ENCODE measurements around the gene BCL2. TPM values are rescaled to one million over a fixed set of nuclear protein-coding genes. Genes with fewer than 3 reads are reported as not detected.

Gene BCL2
- total and polyA plus RNA-seq, 9 of the 15 experiments (the other 6 are each of a cell fraction or from before 2014, with no cell fraction given): 0.10 to 1.1 (median 0.65) TPM

DNA sequence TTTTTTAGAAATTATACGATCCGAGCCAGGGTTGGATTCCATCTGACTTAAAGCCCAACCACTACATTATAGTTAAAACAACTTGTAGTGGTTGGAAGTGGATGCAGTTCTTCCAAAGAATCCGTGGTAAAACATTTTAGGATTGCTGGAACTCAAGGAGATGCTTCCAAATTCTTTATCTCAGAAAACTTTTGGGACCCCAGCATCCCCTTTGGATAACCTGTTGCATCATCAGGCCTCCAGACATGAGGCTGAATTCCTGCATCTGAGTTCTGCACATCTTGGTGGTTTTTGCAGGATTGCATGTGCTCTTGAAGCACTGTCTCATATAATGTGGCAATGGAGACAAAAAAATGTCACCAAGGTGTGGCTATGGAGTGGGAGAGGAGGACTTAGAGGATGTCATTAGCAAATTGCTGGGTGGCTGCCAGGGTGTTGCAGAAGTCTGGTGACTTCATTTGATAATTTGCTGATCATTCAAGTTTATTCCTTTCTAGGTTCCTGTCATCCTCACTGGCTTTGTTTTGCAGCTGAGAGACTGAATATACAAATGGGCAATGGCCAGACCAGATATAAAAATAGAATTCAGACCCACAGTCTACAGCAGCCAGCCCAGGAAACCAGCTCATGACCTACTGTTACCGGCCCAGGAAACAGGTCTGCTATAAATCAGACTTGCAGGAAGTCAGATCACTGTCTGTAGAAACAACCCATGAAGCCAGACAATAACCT is 207.7 kb downstream of the BCL2 start:
- H3K36me3 ChIP-seq (ENCODE audit: control insufficient read depth, insufficient read depth, low read length): no peaks in the 10 kb centered on the region
- H3K4me1 ChIP-seq (replicated peaks in 1 of 2; ENCODE audit: control insufficient read depth in 2 of 2, insufficient read depth in 2 of 2, low read length in 2 of 2): no peaks in the 10 kb centered on the region
- H3K27me3 ChIP-seq (ENCODE audit: control insufficient read depth in 2 of 2, insufficient read depth in 2 of 2, low read length in 2 of 2): no peaks in the 10 kb centered on the region; a peak in 1 of 5 replicates
- no peaks in the 10 kb centered on the region for H3K9me3 ChIP-seq (replicated peaks; ENCODE audit: control insufficient read depth, insufficient read depth, low read depth, low read length)
- no peaks in the 10 kb centered on the region for H3K79me2 ChIP-seq (ENCODE audit: control insufficient read depth, insufficient read depth, low read length)
- H4K20me1 ChIP-seq (replicated peaks; ENCODE audit: control insufficient read depth, insufficient read depth, low read length): no peaks in the 10 kb centered on the region
- 2% methylated on average over 4 of the region's 4 CpGs for WGBS (ENCODE audit: insufficient coverage, low coverage, missing lambda C conversion rate)
- H3K27ac ChIP-seq (ENCODE audit: extremely low read depth, low read depth, low read length): no peak overlapping the region
- H3K9ac ChIP-seq (ENCODE audit: insufficient read depth in 1 of 2, low read depth in 2 of 2, low read length in 2 of 2): no peak overlapping the region
- intact Hi-C loops (cut with micrococcal nuclease) (no loop called here), in situ Hi-C loops (cut with MboI) (no loop called here)
- H3K4me2 ChIP-seq (ENCODE audit: insufficient read depth, low read length): no peak overlapping the region
- no peak for ATAC-seq
- no peak for FAIRE-seq
- H3K4me3 ChIP-seq: no peak overlapping the region
- H2AFZ ChIP-seq (ENCODE audit: low read depth, low read length): no peak overlapping the region
- ChIA-PET POLR2A (no interaction called here), CTCF (ENCODE audit: low intra/inter-chr PET ratio) (no interaction called here)
- H3K9me1 ChIP-seq (ENCODE audit: control insufficient read depth, insufficient read depth, low read length): no peaks in the 10 kb centered on the region
- no TSS peak for BruUV-seq (replicated peaks)
- no peak for DNase-seq (ENCODE audit: extremely low read depth in 1 of 4, low spot score in 3 of 4)
- TF ChIP-seq COPS2 (conservative IDR thresholded peaks at IDR 0.05) (no peak), RBM15 (IDR thresholded peaks at IDR 0.05; ENCODE audit: insufficient read depth, low read length) (no peak), HDAC8 (tag; IDR thresholded peaks at IDR 0.05) (no peak), HCFC1 (IDR thresholded peaks at IDR 0.05; ENCODE audit: low read depth, low read length) (no peak), MYC (IDR thresholded peaks at IDR 0.05; ENCODE audit: low read depth, low read length) (no peak), MYC (CRISPR knock-in tag; IDR thresholded peaks at IDR 0.05; ENCODE audit: borderline replicate concordance, low read depth) (no peak), RBM39 (optimal IDR thresholded peaks at IDR 0.05; ENCODE audit: low read depth, low read length) (no peak), ZNF217 (CRISPR knock-in tag; IDR thresholded peaks at IDR 0.05) (no peak), THRA (IDR thresholded peaks at IDR 0.05) (no peak), KDM4B (IDR thresholded peaks at IDR 0.05; ENCODE audit: borderline replicate concordance in 2 of 2, low read depth in 1 of 2) (no peak), TAF1 (IDR thresholded peaks at IDR 0.05; ENCODE audit: control insufficient read depth, extremely low read depth, insufficient read depth, low read length, severe bottlenecking) (no peak), JUN (IDR thresholded peaks at IDR 0.05; ENCODE audit: borderline replicate concordance, low read depth, low read length) (no peak), JUN (CRISPR knock-in tag; IDR thresholded peaks at IDR 0.05; ENCODE audit: borderline replicate concordance) (no peak), SOX6 (IDR thresholded peaks at IDR 0.05) (no peak), BCOR (IDR thresholded peaks at IDR 0.05) (no peak), BRD9 (IDR thresholded peaks at IDR 0.05; ENCODE audit: low read depth, partially characterized antibody) (no peak)
- TF ChIP-seq, protein P1, sequence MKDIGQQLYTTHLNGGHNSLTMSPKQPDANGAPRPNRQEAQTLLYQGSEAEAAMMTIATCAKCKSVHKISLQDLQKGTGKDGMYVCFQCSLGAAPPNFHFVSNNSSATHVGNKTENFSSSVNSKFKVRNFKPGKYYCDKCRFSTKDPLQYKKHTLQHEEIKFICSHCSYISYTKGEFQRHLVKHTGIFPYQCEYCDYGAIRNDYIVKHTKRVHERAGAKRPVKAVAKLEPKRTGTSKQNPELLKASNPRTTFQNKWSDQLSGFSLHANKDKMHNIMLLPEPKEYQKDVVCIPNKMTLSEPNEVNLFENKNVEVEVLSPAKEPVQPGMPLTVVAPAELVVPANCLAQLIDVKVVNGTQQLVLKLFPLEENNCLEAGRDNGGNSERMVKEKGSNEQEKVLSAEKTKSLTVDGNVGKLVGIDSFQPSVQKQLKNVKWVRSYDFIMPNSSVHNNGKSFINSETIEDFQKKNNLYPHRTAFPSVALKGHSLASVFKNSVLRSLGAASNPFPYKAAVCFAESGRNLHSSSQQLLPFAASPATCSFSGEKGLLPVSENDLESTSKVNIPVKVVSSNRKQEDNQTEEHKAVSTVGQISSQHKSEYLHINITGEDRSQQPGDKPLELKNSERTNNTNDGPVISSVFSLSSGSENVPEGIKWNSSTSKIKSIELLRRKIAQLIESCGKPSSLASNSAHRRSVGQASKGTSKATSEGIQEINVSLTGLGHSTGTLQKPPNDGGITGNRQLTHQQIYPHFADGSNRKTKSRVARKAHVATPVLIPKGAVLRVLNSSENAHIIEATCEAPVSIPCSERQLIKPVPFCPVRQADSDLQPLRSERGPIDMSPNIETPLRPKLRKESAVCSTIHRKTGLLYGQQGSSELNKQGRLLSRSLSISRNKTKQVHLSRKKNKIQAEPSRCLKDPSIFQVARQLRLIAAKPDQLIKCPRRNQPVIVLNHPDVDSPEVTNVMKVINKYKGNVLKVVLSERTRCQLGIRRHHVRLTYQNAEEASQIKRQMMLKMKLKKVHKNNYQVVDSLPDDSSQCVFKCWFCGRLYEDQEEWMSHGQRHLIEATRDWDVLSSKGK (CRISPR knock-in tag; IDR thresholded peaks at IDR 0.05): no peak

Data from K562 (cell line).